Transverse colon (tissue), 3 donors: ENCODE data around the gene NAALADL2.

ENCODE experiments used
- CTCF ChIP-seq, 5 experiments: fragments of 200-600 bp in 3 of 5; fragments of 450-650 bp in 2 of 5; sonication (generic) in 3 of 5; IDR thresholded peaks; 1 replicate in 2 of 5; 2 replicates in 3 of 5; pipeline ENCODE4 v1.5.1; 2016 to 2017; ENCODE audit warnings: antibody characterized with exemption in 5 of 5, inconsistent platforms in 3 of 5, mild to moderate bottlenecking in 2 of 5, moderate library complexity in 1 of 5
- EP300 ChIP-seq: sonication (generic); formaldehyde crosslinking; IDR thresholded peaks from one replicate; pipeline ENCODE4 v1.6.1; 2017; ENCODE audit warnings: antibody characterized with exemption, low read depth
- POLR2A ChIP-seq: fragments of 450-650 bp; IDR thresholded peaks from one replicate; pipeline ENCODE4 v1.6.1; 2016; ENCODE audit warnings: antibody characterized with exemption, mild to moderate bottlenecking, moderate library complexity

- TF ChIP-seq CTCF (IDR thresholded peaks at IDR 0.05) (no peak), POLR2A (no peak), EP300 (no peak)
These were observed 872.9 kb downstream of the NAALADL2 start for GRCh38 chr3:175732017-175732416.
